Lower lobe of right lung (tissue), 2 donors: Measurements from ENCODE around the gene CITED2. TPM values are rescaled to one million over a fixed set of nuclear protein-coding genes. Genes with fewer than 3 reads are reported as not detected.

Experiments
- ATAC-seq, 2 donors: fragments of 200-7000 bp; cut with Tn5 transposase; one replicate each; pipeline ENCODE4 v1.9.1; 2020 to 2022; ENCODE audit warnings: mild to moderate bottlenecking in 2 of 2, moderate library complexity in 2 of 2
- DNase-seq: peaks from one replicate; pipeline ENCODE4 v3.0.0-alpha.2; 2020
- H3K27ac ChIP-seq: fragments of 200-600 bp; one replicate; pipeline ENCODE4 v1.8.0; 2022
- H3K27me3 ChIP-seq: fragments of 200-600 bp; one replicate; pipeline ENCODE4 v1.8.0; 2022; ENCODE audit warnings: low read depth
- H3K36me3 ChIP-seq: fragments of 200-600 bp; one replicate; pipeline ENCODE4 v1.8.0; 2022; ENCODE audit warnings: mild to moderate bottlenecking
- H3K4me1 ChIP-seq: fragments of 200-600 bp; one replicate; pipeline ENCODE4 v1.8.0; 2022
- H3K4me3 ChIP-seq: fragments of 200-600 bp; one replicate; pipeline ENCODE4 v1.8.0; 2022; ENCODE audit warnings: mild to moderate bottlenecking
- H3K9me3 ChIP-seq: fragments of 200-600 bp; one replicate; pipeline ENCODE4 v1.8.0; 2022
- CTCF ChIP-seq: fragments of 200-600 bp; IDR thresholded peaks from one replicate; pipeline ENCODE4 v1.8.0; 2022; ENCODE audit warnings: antibody characterized with exemption, mild to moderate bottlenecking
- intact Hi-C: fragments of 100-400 bp; cut with DNase I; formaldehyde crosslinking; loops from one replicate; pipeline ENCODE4 v1.11.0; 2022
- long read RNA-seq: library from polyadenylated mRNA; unstranded; transcript quantifications from one replicate; pipeline ENCODE4 v2.0.0, GENCODE V29; 2021
- total RNA-seq: library from RNA; stranded (reverse); fragmentation: NEBNext Ultra II Directional; extraction: Animal tissue kit (Norgen Biotek cat#: 25700); gene quantifications from one replicate; pipeline ENCODE4 v1.2.1, GENCODE V29; 2021
- donor health status: DM: no; HTN: yes; CAD: no; lungs with severe emphysema.

CITED2 gene, protein sequence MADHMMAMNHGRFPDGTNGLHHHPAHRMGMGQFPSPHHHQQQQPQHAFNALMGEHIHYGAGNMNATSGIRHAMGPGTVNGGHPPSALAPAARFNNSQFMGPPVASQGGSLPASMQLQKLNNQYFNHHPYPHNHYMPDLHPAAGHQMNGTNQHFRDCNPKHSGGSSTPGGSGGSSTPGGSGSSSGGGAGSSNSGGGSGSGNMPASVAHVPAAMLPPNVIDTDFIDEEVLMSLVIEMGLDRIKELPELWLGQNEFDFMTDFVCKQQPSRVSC
- 275 TPM for total RNA-seq
- long read RNA-seq, transcript CITED2-201 (2 exons, 2,354 nt), result major isoform, 13 of 23 reads
- long read RNA-seq, partial matches to known transcripts, result 0 of 23 reads
- long read RNA-seq, other reads (novel, unspliced or antisense), result 10 of 23 reads

DNA sequence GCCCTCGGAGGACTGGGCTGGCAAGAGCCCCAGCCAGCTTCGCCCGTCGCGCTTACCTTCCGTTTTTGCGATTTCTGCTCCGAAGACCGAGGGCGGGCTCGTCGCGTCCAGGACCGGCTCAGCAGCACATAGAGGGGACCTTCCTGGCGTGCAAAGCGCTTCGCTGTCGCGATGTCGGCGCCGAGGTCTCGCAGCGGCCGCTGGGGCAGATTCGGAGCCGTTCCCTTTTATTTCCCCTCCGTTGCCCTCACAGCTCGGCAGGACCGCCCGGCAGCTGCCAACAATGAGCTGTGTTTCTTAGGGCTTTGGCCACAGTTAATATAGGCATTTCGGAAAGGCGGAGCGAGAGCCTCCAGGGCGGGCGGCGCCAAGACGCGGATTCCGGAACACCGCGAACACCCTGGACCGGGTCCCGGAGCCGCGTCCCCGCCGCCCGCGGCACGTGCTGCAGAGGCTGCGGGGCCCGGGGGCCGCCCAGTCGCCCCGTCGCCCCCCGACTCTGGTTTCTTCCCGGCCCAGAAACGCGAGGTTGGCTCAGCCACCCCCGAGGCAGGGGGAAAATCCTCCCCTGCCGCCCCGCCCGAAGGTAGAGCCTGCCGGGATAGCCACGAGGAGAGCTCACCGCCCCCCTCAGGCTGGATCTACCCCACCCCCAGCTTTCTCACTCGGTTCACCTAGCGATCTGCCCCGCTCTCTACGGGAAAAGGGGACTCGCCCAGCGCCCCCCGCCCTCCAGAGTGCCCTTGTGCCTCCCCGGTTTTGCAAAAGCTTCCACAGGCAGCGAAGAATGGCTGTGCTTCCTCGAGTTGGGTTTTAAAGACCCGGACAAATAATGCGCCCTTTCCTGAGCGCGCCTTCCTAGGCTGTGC lies at the start of gene CITED2:
CITED2 (minus strand) TSS at position 292 of the 869 bp plus-strand sequence. CDS start 704 bp downstream, outside the sequence.
- intact Hi-C loops, result loop anchor here (10.0 kb wide), 2 partner anchors 160 to 380 kb away; no protein-coding TSS in a partner anchor
- H3K27ac ChIP-seq, result peak within 1 kb of the TSS; percentile 99
- DNase-seq (peak; percentile 94), ATAC-seq (peak; percentile 85 to 94)
- peaks cover 36% of the 10 kb centered on the region for H3K4me1 ChIP-seq
- peaks cover 22% of the 10 kb centered on the region for H3K36me3 ChIP-seq
- H3K4me3 ChIP-seq, result peak within 1 kb of the TSS; percentile 93
- H3K9me3 ChIP-seq, result no peaks in the 10 kb centered on the region
- H3K27me3 ChIP-seq, result no peaks in the 10 kb centered on the region
- TF ChIP-seq CTCF, result peak; percentile 15

DNA sequence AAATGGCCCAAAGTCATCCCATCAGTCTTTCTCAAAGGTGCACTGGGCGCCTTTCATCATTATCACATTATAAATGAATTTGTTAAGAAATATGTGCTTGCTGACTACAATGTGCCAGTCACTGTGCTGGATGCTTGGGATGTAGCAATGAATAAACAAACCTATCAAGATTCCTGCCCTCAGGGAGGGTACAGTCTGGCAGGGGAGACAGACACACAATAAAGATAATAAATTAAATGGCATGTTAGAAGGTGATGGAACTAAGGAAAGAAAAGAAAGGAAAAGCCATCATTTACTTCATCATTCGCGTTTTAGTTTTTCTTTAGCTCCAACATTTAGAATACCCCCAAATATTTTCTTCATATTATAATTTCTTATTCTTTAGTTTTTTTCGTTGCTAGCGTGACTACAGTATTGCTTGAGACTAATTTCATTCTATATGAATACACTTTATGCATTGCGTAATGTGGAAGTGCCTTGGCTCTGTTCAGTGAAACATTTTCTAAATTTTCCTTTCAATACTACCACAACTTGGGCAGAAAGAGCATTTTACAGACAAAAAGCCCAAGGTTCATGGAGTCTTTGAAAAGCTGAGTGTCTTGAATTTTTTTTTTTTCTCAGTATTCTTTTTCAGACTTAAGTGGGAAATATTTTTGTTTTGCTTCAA lies 48.7 kb upstream of the CITED2 start:
- ATAC-seq (no peak), DNase-seq (no peak)
- Histone ChIP-seq H3K36me3 (no peaks in the 10 kb centered on the region), H3K27me3 (no peaks in the 10 kb centered on the region), H3K4me1 (no peaks in the 10 kb centered on the region), H3K4me3 (no peak overlapping the region), H3K9me3 (no peaks in the 10 kb centered on the region), H3K27ac (no peak overlapping the region)
- TF ChIP-seq CTCF, result no peak
- intact Hi-C loops, result no loop called here

DNA sequence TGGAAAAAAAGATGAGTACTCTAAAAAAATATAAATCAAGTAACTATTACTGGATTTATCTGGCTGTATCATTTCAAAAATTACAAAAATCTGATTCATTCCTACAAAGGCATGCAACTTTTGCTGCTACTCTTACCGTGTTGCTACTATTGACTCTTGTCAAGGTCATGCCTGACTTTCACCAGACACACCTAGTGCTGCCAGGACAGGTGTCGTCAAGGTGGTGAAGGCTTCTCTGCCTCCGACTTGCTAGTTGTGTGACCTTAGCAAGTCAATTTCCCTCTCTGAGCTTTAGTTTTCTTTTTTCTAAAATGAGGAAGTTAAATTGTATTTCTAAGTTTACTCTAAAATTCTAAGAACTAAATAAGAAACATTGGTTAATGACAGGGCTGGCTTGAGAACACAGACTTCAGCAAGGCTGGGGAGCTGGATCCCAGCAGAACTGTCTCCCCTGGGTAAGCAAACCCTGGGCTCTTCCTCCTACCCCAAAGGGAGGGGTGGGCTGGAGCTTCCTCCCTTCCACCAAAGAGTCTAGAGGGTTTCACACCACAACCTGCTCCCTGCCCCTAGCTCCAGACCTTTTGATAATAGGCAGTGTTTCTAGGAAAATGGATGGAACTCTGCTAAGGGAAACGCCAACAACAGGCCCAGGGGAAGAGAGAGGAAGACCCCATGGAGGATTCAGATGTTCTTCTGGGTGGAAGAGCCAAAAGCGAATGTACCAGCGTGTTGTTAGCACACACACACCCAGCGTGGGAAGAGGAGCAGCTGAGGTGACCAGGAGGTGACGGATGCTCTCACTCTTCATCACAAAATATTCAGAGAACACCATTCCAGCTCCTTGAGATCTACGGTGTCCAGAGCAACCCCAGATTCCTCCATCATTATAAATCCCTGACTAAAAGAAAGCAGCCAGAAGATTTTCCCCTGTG lies 47.9 kb upstream of the CITED2 start:
- Histone ChIP-seq H3K36me3 (no peaks in the 10 kb centered on the region), H3K27ac (no peak overlapping the region), H3K9me3 (no peaks in the 10 kb centered on the region), H3K4me3 (no peak overlapping the region), H3K4me1 (no peaks in the 10 kb centered on the region), H3K27me3 (no peaks in the 10 kb centered on the region)
- intact Hi-C loops, result no loop called here
- ATAC-seq (no peak), DNase-seq (no peak)
- TF ChIP-seq CTCF, result no peak

DNA sequence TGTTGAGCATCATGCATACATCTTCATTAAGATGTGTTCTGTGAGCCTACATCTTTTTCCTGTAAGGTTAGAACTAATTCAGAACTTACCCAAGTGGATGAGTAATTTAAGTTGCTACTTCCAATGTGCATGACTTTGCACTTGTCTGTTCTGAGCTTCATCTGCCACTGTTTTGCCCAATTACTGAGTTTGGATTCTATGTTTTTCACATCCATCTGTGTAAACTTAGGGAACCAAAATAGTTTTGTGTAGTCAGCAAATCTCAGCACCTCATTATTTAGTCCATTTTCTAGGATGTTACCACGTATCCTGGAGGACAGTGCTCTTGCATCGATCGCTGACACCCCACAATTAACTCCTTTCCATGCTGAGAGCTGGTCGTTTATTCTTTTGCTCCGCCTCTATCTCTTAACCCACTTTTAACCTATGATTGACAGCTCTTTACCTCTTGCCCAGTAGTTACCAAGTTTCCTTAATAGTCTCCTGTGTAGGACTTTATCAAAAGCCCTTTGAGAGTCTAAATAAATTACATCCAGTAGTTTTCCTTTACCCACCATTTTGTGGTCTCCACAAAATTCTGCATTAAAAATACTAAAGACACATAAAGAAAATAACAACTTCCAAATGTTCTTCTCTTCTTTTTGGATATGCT lies 44.2 kb upstream of the CITED2 start:
- DNase-seq, result no peak
- H3K36me3 ChIP-seq, result no peaks in the 10 kb centered on the region
- intact Hi-C loops, result no loop called here
- H3K9me3 ChIP-seq, result no peaks in the 10 kb centered on the region
- H3K4me1 ChIP-seq, result no peaks in the 10 kb centered on the region
- ATAC-seq, result no peak
- no peak for TF ChIP-seq CTCF
- no peak overlapping the region for H3K4me3 ChIP-seq
- H3K27me3 ChIP-seq, result no peaks in the 10 kb centered on the region
- no peak overlapping the region for H3K27ac ChIP-seq
